Skin epidermis (tissue), 12 donors: ENCODE measurements around the gene DDT.
A peak's percentile ranks its signal among the peaks of the same experiment; 100 is the strongest.
"Not testable (repeated sequence)": the region's sequence is repeated elsewhere in the genome, so short reads cannot be mapped to it uniquely, and the experiment has no call there.

Experiments
- H3K27ac ChIP-seq, 21 experiments: fragments of 200-600 bp; sonication (generic) in 11 of 21; one replicate each; pipeline ENCODE4 v1.5.0; 2020; ENCODE audit warnings: mild to moderate bottlenecking in 3 of 21, inconsistent platforms in 2 of 21, moderate library complexity in 2 of 21
- H3K4me3 ChIP-seq, 7 experiments: fragments of 200-600 bp; sonication (generic) in 2 of 7; one replicate each; pipeline ENCODE4 v1.5.0; 2020; ENCODE audit warnings: inconsistent platforms in 2 of 7, mild to moderate bottlenecking in 2 of 7, moderate library complexity in 1 of 7

DDT gene

DNA sequence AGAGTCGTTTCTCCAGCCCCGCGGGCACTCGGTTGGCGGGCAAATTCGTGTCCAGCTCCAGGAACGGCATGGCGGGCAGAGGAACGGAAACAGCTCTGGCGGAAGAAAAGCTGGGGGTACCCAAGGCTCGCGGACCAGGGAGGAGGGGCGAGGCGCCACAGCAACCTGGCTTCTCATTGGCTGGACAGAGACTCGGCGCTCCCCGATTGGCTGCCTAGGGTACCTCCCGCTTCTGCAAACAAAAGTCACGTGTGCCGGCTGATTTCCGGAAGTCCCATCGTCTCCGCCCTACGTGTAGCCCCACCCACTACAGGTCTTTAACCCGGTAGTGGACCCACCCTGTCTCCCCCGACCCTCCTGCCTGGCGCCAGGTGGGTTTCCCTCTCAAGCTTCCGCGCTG lies at the start of gene DDT:
TSS of gene DDT (minus strand) at position 97 of the 400 bp plus-strand sequence. CDS start at position 70, 27 bp downstream.
- not testable (repeated sequence) for H3K4me3 ChIP-seq, H3K27ac ChIP-seq

DNA sequence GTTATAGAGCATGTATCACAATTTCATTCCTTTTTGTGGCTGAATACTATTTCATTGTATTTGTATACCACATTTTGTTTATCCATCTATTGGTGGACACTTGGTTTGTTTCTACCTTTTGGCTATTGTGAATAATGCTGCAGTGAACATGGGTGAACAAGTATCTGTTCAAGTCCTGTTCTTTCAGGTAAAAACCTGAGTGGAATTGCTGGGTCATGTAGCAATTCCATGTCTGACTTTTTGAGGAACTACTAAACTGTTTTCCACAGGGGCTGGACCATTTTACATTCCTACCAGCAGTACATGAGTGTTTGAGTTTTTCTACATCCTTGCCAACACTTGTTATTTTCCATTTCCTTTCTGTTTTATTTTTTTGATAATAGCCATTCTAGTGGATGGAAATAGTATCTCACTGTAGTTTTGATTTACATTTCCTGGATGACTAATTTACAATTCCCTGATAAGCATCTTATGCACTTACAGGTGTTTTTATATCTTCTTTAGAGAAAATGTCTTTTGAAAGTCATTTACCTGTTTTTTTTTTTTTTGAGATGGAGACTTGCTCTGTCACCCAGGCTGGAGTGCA lies 49.1 kb upstream of the DDT start:
- Histone ChIP-seq H3K4me3 (no peak overlapping the region), H3K27ac (no peak overlapping the region)

DNA sequence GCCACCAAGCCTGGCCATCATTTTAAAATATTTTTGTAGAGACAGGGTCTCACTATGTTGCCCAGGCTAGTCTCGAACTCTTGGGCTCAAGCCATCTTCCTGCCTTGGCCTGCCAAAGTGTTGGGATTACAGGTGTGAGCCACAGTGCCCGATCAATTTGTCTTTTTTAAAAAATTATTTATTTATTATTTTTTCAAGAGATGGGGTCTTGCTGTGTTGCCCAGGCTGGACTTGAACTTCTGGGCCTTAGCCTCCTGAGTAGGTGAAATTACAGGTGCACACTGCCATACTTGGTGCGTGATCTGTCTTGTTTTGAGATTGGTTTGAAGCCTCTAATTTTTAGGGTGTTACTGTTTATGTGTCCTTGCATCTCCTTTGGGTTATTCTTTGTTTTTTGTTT lies 47.1 kb upstream of the DDT start:
- H3K27ac ChIP-seq: no peak overlapping the region
- no peak overlapping the region for H3K4me3 ChIP-seq

DNA sequence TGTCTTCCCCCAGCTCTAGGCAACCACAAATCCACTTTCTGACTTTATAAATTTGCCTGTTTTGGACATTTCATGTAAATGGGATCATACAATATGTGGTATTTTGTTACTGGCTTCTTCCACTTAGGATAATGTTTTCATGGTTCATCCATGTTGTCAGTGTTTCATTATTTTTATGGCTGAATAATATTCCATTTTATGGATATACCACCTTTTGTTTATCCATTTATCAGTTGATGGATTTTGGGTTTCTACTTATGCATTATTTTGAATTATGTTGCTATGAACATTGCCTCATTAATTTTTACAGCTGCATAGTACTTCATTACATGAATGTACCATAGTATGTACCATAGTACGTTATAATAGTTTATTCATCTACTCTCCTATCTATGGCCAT lies 41.9 kb upstream of the DDT start:
- no peak overlapping the region for H3K4me3 ChIP-seq

DNA sequence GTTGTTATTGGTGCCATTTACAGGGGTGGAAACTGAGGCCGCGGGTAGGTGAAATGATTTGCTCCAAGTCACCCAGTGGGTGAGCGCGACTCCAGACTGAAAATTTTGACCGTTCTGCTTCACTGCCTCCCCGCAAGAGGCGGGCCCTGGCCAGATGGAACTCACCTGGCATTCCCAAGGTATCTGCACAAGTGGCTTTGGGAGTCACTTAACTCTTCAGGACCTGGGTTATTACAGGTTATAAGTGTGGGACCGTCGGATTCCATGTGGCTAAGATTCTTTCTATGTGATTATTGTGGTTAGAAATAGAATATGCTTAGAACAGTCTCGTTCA lies 37.5 kb upstream of the DDT start:
- peak overlapping the region in 20 of 21 experiments; percentile 74 to 90 (median 84) for H3K27ac ChIP-seq
- peak overlapping the region; percentile 54 to 97 (median 88) for H3K4me3 ChIP-seq

More for the DNA sequence above, 41.9 kb upstream of the DDT start:
- no peak overlapping the region for H3K27ac ChIP-seq

DNA sequence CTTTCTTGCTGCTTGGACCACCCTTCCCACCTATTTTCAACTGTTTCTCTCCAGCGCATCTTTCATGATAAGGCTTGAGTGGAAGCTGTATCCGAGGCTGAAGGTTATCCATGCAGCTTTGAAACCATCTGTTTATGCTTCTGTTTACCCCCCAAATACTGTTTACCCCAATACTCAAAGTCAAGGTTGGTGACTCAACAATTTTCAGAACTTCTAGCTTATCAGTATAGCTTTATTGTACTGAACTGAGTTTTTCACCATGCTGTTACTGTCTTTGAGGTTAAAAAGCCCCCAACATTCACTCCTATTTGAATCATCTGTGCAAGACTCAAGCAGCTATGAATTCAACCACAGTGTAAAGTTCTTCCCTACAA lies 35.8 kb upstream of the DDT start:
- no peak overlapping the region for H3K27ac ChIP-seq
- H3K4me3 ChIP-seq: no peak overlapping the region

DNA sequence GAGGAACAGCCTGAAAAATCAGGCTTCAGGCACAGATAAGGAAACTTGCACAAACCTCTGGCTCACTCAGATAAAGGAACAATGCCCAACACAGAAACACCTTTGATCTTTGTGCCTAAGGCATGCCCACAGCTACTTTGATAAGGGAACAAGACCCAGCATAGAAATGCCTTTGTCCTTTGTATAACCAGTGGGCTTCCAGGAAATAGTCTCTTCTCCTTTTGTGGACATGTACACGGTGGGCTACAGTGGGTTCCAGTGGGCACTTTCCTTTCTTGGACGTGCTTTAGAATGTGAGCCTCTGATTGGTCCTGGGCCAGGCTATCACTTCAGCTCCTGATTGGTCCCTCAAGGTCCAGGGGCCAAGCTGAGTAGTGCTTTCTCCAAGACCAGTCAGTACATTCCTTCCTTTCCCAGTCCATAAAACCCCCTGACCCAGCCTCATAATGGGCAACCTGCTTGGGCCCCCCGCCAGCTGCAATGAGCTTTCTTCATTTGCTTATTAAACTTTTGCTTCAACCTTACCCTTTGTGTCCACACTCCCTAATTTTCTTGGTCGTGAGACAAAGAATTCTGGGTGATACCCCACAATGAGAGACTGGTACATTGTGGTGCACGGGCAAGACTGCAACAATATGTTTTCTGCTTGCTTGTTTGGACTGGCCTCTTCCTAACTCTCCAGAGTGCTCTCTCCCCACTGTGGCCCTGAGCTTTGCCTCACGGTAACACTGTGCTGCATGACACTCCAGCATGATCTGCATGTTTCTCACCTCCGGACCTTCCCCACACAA lies 35.2 kb upstream of the DDT start:
- H3K27ac ChIP-seq: no peak overlapping the region
- H3K4me3 ChIP-seq: no peak overlapping the region

DNA sequence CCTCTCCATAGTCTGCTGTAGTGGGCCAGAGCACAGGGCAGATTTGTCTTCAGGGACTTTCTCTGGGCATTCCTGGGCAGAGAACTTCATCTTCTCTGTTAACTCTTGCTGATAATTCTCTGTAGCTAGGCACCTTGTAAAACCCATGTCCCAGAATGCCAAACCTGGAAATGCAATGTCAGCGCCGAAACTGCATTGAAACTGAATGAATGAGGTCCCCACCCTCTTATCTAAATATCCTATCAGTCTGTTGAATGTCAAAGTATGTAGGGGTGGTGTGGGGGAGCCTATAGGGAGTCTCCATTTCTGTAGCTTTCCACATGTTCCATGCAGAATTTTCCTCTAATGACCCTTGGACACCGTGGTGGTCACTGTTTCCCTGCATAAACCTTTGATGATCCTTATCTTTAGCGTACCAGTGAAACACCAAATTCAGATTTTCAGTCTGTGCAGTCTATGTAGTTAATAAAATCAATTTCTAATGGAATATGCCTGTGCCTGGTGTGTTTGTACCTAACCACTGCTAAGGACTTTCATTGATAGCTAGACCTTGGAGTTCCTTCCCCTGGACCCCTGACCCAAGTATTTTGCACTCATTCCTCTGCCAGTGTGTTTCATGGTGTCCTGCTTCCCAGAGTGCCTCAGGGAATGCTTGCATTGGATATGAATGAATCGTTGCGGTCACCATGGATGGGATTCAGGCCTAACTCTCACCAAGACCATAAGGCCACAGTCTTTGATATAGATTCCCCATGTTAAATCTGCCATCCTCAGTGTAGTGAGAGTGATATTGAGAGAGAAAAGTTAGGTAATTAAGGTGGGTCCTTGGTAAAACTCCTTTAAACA lies 34.4 kb upstream of the DDT start:
- no peak overlapping the region for H3K4me3 ChIP-seq
- H3K27ac ChIP-seq: no peak overlapping the region

DNA sequence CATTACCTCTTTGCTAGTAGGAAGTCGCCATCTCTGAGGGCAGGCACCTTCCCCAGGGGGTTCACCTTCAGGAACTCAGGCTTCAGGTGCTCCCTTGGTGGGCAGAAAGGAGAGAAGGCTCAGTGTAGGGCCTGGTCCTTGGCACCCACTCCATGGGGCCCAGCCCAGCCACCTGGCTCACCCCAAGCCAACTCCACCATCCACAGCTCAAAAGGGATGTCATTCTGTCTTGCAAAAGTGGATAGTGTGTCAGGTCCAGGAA lies 33.7 kb upstream of the DDT start:
- Histone ChIP-seq H3K4me3 (no peak overlapping the region), H3K27ac (no peak overlapping the region)

DNA sequence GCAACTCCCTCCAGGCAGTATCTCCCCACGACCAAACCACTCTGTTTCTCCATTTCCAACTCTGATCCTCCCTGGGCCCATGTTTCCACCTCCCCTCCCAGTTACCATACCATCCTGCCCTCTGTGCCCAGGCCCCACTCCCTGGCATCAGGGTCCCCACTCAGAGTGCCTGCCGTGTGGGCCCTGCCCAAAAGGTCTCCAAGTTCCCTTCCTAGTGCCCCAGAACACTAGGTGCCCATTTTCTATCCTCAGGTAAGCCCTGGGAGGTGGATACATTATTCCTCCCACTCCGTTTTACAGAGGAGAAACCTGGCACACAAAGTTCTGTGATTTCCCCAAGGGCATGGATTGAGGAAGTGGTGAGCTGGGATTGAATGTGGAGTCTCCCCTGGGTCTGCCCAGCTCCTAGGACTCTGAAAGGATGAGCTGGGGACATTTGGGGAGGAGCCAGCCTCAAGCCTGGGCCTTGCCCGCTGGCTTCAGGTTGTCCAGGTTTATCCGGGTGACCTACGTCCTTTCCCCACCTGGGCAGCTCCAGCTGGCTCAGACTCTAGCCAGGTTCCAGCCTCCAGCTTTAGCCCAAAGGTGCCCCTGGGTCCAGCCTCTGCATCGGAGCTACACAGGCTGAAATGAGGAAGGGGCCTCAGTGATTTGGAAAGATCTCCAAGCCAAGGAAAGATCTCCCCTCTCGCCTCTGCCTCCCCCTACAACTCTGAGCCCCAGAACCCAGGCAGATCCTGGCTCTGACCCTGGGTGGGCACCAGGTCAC lies 33.2 kb upstream of the DDT start:
- Histone ChIP-seq H3K27ac (no peak overlapping the region), H3K4me3 (no peak overlapping the region)

DNA sequence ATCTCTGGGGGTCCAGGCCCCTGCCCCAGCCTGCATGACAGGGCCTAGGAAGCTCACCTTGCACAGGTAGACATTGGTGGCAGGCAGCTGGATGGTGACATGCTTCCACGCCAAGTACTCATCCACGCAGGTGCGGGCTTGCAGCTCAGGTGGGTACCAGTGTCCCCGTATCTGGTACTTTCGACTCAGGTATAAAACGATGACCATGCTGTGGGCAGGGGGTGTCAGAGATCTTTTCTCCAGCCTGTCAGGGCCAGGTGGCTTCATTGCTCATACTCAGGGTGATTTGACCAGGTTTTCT lies 32.6 kb upstream of the DDT start:
- no peak overlapping the region for H3K4me3 ChIP-seq
- H3K27ac ChIP-seq: no peak overlapping the region

DNA sequence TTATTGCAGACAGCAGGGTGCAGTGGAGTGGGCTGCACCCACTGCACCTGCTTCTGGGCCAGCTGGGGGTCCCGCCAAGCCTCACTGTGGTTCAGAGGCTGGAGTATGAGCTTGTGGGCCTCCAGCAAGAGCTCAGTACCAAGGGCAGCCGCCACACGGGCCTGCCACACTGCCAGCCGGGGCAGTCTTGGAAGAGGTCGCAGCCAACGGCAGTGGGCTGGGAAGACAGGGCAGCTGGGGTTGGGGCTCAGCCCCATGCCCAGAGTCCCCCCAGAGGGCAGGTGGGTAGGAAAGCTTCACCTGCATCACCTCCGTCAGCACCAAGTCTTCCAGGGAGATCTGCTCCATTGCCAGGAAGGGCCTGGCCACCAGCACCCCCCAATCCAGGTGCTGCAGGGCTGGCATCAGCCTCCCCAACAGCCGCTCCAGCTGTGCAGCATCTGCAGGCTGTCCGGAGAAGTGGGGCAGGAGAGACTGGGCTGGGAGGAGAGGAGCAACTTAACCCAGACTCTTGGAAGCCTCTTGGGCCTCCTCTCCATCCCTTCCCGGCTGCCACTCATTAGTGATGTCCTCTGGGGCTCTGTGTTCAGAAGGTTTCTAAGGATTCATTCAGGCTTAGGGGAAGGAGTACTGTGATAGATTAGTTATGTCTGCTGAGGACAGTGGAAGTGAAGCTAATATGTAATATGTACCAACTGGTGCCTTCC lies 32.1 kb upstream of the DDT start:
- no peak overlapping the region for H3K4me3 ChIP-seq
- H3K27ac ChIP-seq: no peak overlapping the region

DNA sequence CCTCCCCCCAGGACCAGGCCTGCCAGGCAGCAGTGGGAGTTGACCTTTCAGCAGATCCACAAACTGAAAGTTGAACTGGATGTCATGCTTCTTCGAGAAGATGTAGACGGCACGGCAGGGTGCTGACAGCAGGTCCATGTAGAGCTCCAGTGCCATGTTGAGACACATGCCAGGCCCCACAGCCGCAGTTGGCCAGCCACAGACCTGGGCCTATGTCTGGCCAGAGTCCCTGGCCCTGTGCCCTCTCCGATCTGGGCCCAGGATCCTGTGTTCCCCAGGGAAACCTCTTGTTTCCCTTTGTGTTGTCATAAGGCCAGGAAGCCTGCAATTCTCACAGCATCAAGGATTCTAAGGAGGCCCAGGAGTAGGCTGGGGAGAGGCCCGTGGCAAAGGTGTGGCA lies 31.0 kb upstream of the DDT start, which contains the start of gene GSTT4:
TSS of gene GSTT4 (minus strand) at position 253 of the 400 bp plus-strand sequence. CDS start at position 156, 97 bp downstream.
- Histone ChIP-seq H3K27ac (no peak within 1 kb of the TSS), H3K4me3 (no peak within 1 kb of the TSS)

DNA sequence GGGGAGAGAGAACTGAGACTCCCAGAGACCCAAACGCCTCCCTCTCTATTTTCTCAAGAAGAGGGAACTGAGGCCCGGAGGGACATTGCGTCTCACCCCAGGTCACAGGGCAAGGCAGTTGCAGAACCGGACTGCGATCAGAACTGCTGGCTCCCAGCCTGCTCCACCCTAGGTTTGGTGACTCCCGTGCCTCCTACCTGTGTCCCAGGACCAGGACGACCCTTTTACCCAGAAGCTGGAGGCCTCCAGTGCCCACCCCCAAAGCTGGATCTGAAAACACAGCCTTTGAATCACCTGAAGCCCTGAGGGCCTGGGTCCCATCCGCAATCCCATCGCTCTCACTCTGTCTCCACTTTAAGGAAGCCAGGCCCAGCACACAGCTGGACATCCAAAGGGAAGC lies 29.6 kb upstream of the DDT start:
- Histone ChIP-seq H3K4me3 (no peak overlapping the region), H3K27ac (no peak overlapping the region)

DNA sequence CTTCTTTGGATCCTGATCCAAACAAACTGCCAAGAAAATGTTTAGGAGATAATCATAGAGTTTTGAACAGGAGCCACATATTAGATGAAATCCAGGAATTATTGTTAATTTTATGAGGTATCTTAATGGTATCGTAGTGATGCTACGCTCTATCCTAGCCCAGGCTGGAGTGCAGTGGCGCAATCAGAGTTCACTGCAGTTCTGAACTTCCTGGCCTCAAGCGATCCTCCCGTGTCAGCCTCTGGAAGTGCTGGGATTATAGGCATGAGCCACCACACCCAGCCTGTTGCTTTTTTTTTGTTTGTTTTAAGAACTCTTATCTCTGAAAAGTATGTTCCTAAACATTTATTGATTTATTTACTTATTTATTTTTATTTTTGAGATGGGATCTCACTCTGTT lies 28.6 kb upstream of the DDT start:
- H3K4me3 ChIP-seq: no peak overlapping the region

DNA sequence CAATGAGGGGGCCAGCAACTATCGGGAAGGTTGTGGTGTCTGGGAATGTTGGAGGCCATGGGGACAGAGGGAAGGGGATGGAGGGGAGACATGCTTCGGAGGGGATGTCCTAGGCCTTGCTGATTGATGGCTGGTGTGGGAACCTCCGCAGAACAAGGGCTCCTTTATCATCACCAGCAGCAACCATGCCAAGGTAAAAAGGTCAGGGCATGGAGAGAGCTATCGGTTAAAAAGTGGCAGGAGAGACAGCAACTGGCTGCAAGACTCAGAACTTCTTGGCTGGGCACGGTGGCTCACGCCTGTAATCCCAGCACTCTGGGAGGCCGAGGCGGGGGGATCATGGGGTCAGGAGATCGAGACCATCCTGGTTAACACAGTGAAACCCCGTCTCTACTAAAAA lies 28.0 kb upstream of the DDT start:
- Histone ChIP-seq H3K27ac (no peak overlapping the region), H3K4me3 (no peak overlapping the region)

More for the DNA sequence above, 28.6 kb upstream of the DDT start:
- no peak overlapping the region for H3K27ac ChIP-seq

DNA sequence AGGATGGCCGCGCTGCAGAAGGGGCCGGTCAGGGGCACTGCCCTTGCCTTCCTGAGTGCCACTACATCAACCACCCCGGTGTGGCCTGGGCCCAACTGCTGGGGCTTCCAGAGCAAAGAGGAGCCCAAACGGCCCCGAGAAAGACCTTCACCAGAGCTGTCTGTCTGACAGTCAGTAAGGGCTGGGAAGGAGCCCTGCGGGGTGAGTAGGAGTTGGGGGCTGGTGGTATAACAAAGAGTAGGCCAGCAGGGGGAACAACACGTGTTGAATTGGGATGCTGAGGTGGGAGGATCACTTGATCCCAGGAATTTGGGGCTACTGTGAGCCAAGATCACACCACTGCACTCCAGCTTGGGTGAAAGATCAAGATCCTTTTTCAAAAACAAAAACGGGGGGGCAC lies 27.1 kb upstream of the DDT start:
- H3K27ac ChIP-seq: no peak overlapping the region
- no peak overlapping the region for H3K4me3 ChIP-seq

DNA sequence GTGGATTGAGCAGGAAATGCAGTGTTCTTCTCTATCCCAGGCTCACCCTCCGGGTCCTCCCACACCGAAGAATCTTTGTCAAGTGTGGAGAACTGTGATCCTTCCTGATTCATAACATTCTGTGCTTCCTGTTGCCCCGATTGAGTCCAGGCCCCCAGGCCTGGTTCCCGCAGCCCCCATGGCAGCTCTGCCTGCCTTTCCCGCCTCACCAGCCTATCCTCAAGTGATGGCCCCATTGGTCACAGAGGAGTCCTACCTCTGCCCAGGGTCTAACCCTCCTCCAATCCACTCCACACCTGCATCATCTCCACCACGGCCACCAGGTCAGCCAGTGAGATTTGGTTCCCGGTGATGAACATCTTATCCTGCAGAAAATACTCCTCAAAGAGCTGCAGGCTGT lies 25.5 kb upstream of the DDT start:
- H3K27ac ChIP-seq, H3K4me3 ChIP-seq: not testable (repeated sequence)

DNA sequence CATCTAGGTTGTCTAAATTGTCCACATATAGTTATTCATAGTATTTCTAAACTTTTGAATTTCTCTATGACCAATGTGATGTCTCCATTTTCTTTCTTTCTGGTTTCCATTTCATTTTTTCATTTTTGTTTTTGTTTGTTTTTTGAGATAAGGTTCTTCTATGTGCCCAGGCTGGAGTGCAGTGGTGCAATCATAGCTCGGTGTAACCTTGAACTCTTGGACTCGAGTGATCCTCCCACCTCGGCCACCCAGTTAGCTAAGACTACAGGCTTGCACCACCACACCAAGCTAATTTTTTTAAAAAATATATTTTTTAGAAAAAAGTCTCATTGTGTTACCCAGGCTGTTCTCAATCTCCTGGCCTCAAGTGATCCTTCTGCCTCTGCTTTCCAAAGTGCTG lies 22.9 kb upstream of the DDT start:
- no peak overlapping the region for H3K27ac ChIP-seq

DNA sequence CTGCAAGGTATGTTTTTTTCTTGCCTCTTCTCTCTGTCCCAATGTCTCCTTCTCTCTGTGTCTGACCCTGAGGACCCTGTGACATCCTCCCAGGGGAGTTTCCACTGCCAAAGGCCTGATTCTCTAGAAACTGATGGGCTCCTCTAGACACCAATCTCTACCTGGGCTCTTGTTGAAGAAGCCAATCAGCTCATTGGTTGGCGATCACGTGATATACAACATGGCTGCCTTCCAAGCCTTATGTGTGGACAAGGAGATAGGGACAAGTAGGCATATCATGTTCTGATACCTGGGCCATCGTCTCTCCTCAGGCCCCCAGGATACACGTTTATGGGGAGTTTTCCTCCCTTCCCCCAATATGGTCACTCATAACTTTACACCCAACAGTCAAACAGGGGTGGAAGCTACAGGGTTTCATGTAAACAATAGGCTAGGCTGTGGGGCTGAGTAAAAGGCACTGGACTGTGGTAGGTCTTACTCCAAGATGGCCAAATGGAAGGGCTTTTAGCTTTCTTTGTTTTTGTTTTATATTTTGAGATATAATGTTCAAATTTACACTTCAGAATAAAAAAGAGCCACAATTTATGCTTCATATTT lies 19.4 kb upstream of the DDT start:
- H3K4me3 ChIP-seq, H3K27ac ChIP-seq: not testable (repeated sequence)

More for the DNA sequence above, 22.9 kb upstream of the DDT start:
- no peak overlapping the region for H3K4me3 ChIP-seq
